H9 (cell line): ENCODE measurements around the gene EFCAB12. TPM values are rescaled to one million over a fixed set of nuclear protein-coding genes. Genes with fewer than 3 reads are reported as not detected.

Source experiments
- DNase-seq: peaks from one replicate; pipeline ENCODE4 v3.0.0-alpha.2; 2017
- H2AFZ ChIP-seq: one replicate; pipeline ENCODE4 v1.6.1; 2013; ENCODE audit warnings: mild to moderate bottlenecking, low read length, control low read depth, moderate library complexity
- H2AK5ac ChIP-seq: 2 replicates; pipeline ENCODE4 v1.6.1; 2013; ENCODE audit warnings: low read length, control low read depth, mixed read lengths; ENCODE audit not compliant: insufficient read length
- H2BK120ac ChIP-seq: one replicate; pipeline ENCODE4 v1.6.1; 2013; ENCODE audit warnings: low read depth, mild to moderate bottlenecking, low read length, control low read depth, inconsistent platforms; ENCODE audit not compliant: poor library complexity, severe bottlenecking
- H2BK12ac ChIP-seq: 2 replicates; pipeline ENCODE4 v1.6.1; 2013; ENCODE audit warnings: low read length, control low read depth, mixed read lengths, low read depth; ENCODE audit not compliant: insufficient read length
- H2BK15ac ChIP-seq: 2 replicates; pipeline ENCODE4 v1.6.1; 2013; ENCODE audit warnings: low read depth, low read length, control low read depth
- H2BK20ac ChIP-seq: one replicate; pipeline ENCODE4 v1.6.1; 2013; ENCODE audit warnings: low read depth, mild to moderate bottlenecking, low read length, control low read depth, inconsistent platforms; ENCODE audit not compliant: poor library complexity, severe bottlenecking
- H2BK5ac ChIP-seq: 2 replicates; pipeline ENCODE4 v1.6.1; 2013; ENCODE audit warnings: low read length, control low read depth, mixed read lengths; ENCODE audit not compliant: insufficient read length
- H3K14ac ChIP-seq: 2 replicates; pipeline ENCODE4 v1.6.1; 2013; ENCODE audit warnings: low read length, control low read depth; ENCODE audit not compliant: insufficient read depth
- H3K18ac ChIP-seq: 2 replicates; pipeline ENCODE4 v1.6.1; 2013; ENCODE audit warnings: low read depth, mild to moderate bottlenecking, mixed read lengths, low read length, control low read depth; ENCODE audit not compliant: insufficient read length
- H3K23ac ChIP-seq: 2 replicates; pipeline ENCODE4 v1.6.1; 2013; ENCODE audit warnings: low read length, control low read depth, mixed read lengths, low read depth; ENCODE audit not compliant: insufficient read length
- H3K23me2 ChIP-seq: 2 replicates; pipeline ENCODE4 v1.6.1; 2013; ENCODE audit warnings: low read depth, mild to moderate bottlenecking, mixed read lengths, low read length, control low read depth; ENCODE audit not compliant: insufficient read length, poor library complexity, severe bottlenecking
- H3K27ac ChIP-seq: 2 replicates; pipeline ENCODE4 v1.5.1; 2013; ENCODE audit warnings: low read length, control low read depth, mixed read lengths, low read depth; ENCODE audit not compliant: insufficient read length
- H3K27me3 ChIP-seq: 2 replicates; pipeline ENCODE4 v1.6.1; 2013; ENCODE audit warnings: low read length, control low read depth, inconsistent platforms; ENCODE audit not compliant: insufficient read depth
- H3K4ac ChIP-seq: 2 replicates; pipeline ENCODE4 v1.6.1; 2013; ENCODE audit warnings: low read depth, mild to moderate bottlenecking, control low read depth, inconsistent platforms, low read length, moderate library complexity
- H3K4me1 ChIP-seq: 2 replicates; pipeline ENCODE4 v1.6.1; 2013; ENCODE audit warnings: low read length, control low read depth, inconsistent platforms; ENCODE audit not compliant: insufficient read depth
- H3K4me2 ChIP-seq: 2 replicates; pipeline ENCODE4 v1.6.1; 2013; ENCODE audit warnings: low read length, control low read depth, mixed read lengths; ENCODE audit not compliant: insufficient read length, insufficient read depth
- H3K56ac ChIP-seq: 2 replicates; pipeline ENCODE4 v1.6.1; 2013; ENCODE audit warnings: low read depth, mild to moderate bottlenecking, mixed read lengths, low read length, control low read depth; ENCODE audit not compliant: insufficient read length
- H3K79me1 ChIP-seq: 2 replicates; pipeline ENCODE4 v1.6.1; 2013; ENCODE audit warnings: low read depth, mild to moderate bottlenecking, moderate library complexity, low read length, control low read depth, inconsistent platforms; ENCODE audit not compliant: insufficient read depth, poor library complexity, severe bottlenecking
- H3K79me2 ChIP-seq: 2 replicates; pipeline ENCODE4 v1.6.1; 2013; ENCODE audit warnings: low read length, control low read depth, inconsistent platforms; ENCODE audit not compliant: insufficient read depth
- H3K9ac ChIP-seq: 2 replicates; pipeline ENCODE4 v1.6.1; 2013; ENCODE audit warnings: low read length, control low read depth, mixed read lengths; ENCODE audit not compliant: insufficient read length; ENCODE audit errors: extremely low read depth
- H3K9me3 ChIP-seq: one replicate; pipeline ENCODE4 v1.6.1; 2013; ENCODE audit warnings: low read depth, low read length, inconsistent platforms; ENCODE audit not compliant: control insufficient read depth
- H3T11ph ChIP-seq: one replicate; pipeline ENCODE4 v1.6.1; 2013; ENCODE audit warnings: mild to moderate bottlenecking, low read length, control low read depth, inconsistent platforms
- H4K20me1 ChIP-seq: one replicate; pipeline ENCODE4 v1.6.1; 2013; ENCODE audit not compliant: control insufficient read depth, insufficient read length, insufficient read depth
- H4K5ac ChIP-seq: 2 replicates; pipeline ENCODE4 v1.6.1; 2013; ENCODE audit warnings: low read depth, mild to moderate bottlenecking, mixed read lengths, low read length, control low read depth; ENCODE audit not compliant: insufficient read length
- H4K8ac ChIP-seq: replicated peaks from 2 replicates; pipeline ENCODE4 v1.6.1; 2013; ENCODE audit warnings: low read length, control low read depth, mixed read lengths, low read depth; ENCODE audit not compliant: insufficient read length
- H4K91ac ChIP-seq: 2 replicates; pipeline ENCODE4 v1.6.1; 2013; ENCODE audit warnings: low read depth, mild to moderate bottlenecking, moderate library complexity, mixed read lengths, low read length, control low read depth; ENCODE audit not compliant: insufficient read length
- H3K27ac Mint-ChIP-seq, 3 experiments: 2 replicates in 2 of 3; 3 replicates in 1 of 3; pipeline ENCODE4 v1.8.0; 2020 to 2021; ENCODE audit warnings: mixed read lengths in 3 of 3, mild to moderate bottlenecking in 1 of 3, moderate library complexity in 1 of 3
- H3K27me3 Mint-ChIP-seq: 2 replicates; pipeline ENCODE4 v1.8.0; 2021; ENCODE audit warnings: low read depth, mild to moderate bottlenecking, moderate library complexity, mixed read lengths
- H3K36me3 Mint-ChIP-seq, 3 experiments: 2 replicates in 2 of 3; 3 replicates in 1 of 3; pipeline ENCODE4 v1.8.0; 2020 to 2021; ENCODE audit warnings: low read depth in 3 of 3, mixed read lengths in 3 of 3; ENCODE audit not compliant: insufficient read depth in 1 of 3
- H3K4me1 Mint-ChIP-seq, 2 experiments: 2 replicates each; pipeline ENCODE4 v1.8.0; 2020; ENCODE audit warnings: mixed read lengths in 2 of 2
- H3K4me3 Mint-ChIP-seq, 2 experiments: 2 replicates in 1 of 2; 3 replicates in 1 of 2; pipeline ENCODE4 v1.8.0; 2020 to 2021; ENCODE audit warnings: mild to moderate bottlenecking in 2 of 2, mixed read lengths in 2 of 2, moderate library complexity in 1 of 2
- H3K9me3 Mint-ChIP-seq, 2 experiments: 2 replicates in 1 of 2; 3 replicates in 1 of 2; pipeline ENCODE4 v1.8.0; 2020; ENCODE audit warnings: mild to moderate bottlenecking in 2 of 2, mixed read lengths in 2 of 2, moderate library complexity in 1 of 2
- CTCF ChIP-seq: fragments of 200-600 bp; sonication (generic); conservative IDR thresholded peaks from 3 replicates; pipeline ENCODE4 v1.8.0; 2021; ENCODE audit warnings: antibody characterized with exemption, mild to moderate bottlenecking
- WGBS: extraction: QIAGEN DNeasy Blood & Tissue Kit; methylation state at CpG from one replicate; pipeline ENCODE4 v1.1.7; 2013; ENCODE audit warnings: missing lambda C conversion rate, low lambda C conversion rate, mixed read lengths; ENCODE audit not compliant: insufficient read length; ENCODE audit errors: extremely low coverage; 5-methylcytosine and 5-hydroxymethylcytosine counted together
- total RNA-seq: library from RNA; stranded (reverse); gene quantifications from 2 replicates; pipeline ENCODE4 v1.2.1, GENCODE V29; 2021

EFCAB12 gene
- total RNA-seq, 1 experiment from 2014 or later: 0.28 TPM

- H3K23me2 ChIP-seq: no peaks in the 10 kb centered on the region
- H3K27me3 ChIP-seq: peaks cover 3% of the 10 kb centered on the region; the same call in 1 of the 2 replicates
- H3K23ac ChIP-seq: no peak overlapping the region
- H3K27ac ChIP-seq: no peak overlapping the region
- no peak overlapping the region for H3K18ac ChIP-seq
- no CpG with 5 or more reads among the region's 6 CpGs for WGBS
- no peak overlapping the region for H3K9ac ChIP-seq
- no peaks in the 10 kb centered on the region for H3K4me1 ChIP-seq
- no peak overlapping the region for H4K8ac ChIP-seq
- H3K36me3 Mint-ChIP-seq: no peaks in the 10 kb centered on the region
- H3K4me1 Mint-ChIP-seq: peaks cover 12 to 16% of the 10 kb centered on the region in 2 experiments; a peak in 3 of 4 replicates
- H3K14ac ChIP-seq: no peak overlapping the region
- H4K20me1 ChIP-seq: no peaks in the 10 kb centered on the region
- no peak overlapping the region for H2BK15ac ChIP-seq
- TF ChIP-seq CTCF: no peak
- H2BK20ac ChIP-seq: no peak overlapping the region
- peaks cover 63% of the 10 kb centered on the region for H3K27me3 Mint-ChIP-seq
- no peaks in the 10 kb centered on the region for H3K79me2 ChIP-seq
- H3K27ac Mint-ChIP-seq: no peak overlapping the region
- H3K9me3 Mint-ChIP-seq: no peaks in the 10 kb centered on the region
- H3K56ac ChIP-seq: no peak overlapping the region
- H4K5ac ChIP-seq: no peak overlapping the region
- H2AFZ ChIP-seq: no peak overlapping the region
- H3K9me3 ChIP-seq: no peaks in the 10 kb centered on the region
- H2BK5ac ChIP-seq: no peak overlapping the region
- H2BK120ac ChIP-seq: no peak overlapping the region
- no peak overlapping the region for H3K4me2 ChIP-seq
- H3K79me1 ChIP-seq: no peaks in the 10 kb centered on the region
- no peak overlapping the region for H3K4ac ChIP-seq
- DNase-seq: no peak
- H3K4me3 Mint-ChIP-seq: no peak overlapping the region; a peak in 1 of 5 replicates
- no peak overlapping the region for H3T11ph ChIP-seq
- H2BK12ac ChIP-seq: no peak overlapping the region
- no peak overlapping the region for H4K91ac ChIP-seq
- H2AK5ac ChIP-seq: no peak overlapping the region
These were observed 12.6 kb downstream of the EFCAB12 start for GRCh38 chr3:129415830-129416229.
